ENCODE data around the gene MYOZ2.

The MYOZ2 gene

DNA sequence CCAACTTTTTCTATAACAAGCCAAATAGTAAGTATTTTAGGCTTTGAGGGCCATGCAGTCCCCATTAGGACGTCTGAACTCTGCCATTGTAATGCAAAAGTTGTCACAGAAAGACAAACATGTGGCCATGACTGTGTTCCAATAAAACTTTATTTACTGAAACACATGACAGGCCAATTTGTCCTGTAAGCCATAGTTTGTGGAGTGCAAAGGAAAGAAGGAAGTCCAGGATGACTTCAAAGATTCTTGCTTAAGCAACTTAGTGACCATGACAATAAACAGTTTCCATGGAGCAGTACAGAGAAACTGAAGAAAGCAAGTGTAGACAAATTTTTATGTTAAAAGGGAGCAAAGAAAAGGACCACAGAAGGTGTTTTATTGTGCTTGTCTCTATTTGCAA is 35.0 kb upstream of the MYOZ2 start:
- H3K9me3 ChIP-seq (ENCODE audit: insufficient read depth, low read length), result no peaks in the 10 kb centered on the region
- TF ChIP-seq SUZ12 (IDR thresholded peaks at IDR 0.05; ENCODE audit: extremely low read depth, insufficient read depth, insufficient read length) (no peak), ZNF274 (IDR thresholded peaks at IDR 0.05; ENCODE audit: low read depth, low read length) (no peak), YY1 (IDR thresholded peaks at IDR 0.05; ENCODE audit: insufficient read depth, insufficient read length) (no peak)
- H3K4me1 ChIP-seq (ENCODE audit: insufficient read depth, insufficient read length), result no peaks in the 10 kb centered on the region

DNA sequence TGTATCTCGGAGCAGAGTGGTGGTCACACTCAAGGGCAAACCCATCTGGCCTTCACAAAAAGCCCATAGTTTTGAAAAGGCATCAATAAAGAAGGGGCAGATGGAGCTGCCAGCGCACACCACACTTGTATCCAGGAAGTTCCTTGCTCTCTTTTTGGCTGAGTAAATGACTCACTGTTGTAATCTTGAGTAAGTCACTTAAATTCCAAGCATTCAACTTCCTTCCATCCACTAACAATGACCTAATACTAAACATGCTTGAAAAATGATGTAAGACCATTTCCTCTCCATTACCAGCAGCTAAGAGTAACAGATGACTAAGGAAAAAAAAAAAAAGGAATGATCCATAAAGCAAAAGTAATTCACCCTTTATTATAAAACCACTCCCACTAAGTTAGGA is 32.4 kb upstream of the MYOZ2 start:
- no peaks in the 10 kb centered on the region for H3K27me3 ChIP-seq (ENCODE audit: insufficient read depth, insufficient read length)
- H3K9ac ChIP-seq (ENCODE audit: insufficient read length, low read depth), result no peak overlapping the region
- H3K4me1 ChIP-seq (ENCODE audit: insufficient read depth, insufficient read length), result no peaks in the 10 kb centered on the region
- H3K36me3 ChIP-seq (ENCODE audit: insufficient read depth, insufficient read length, low read length), result no peaks in the 10 kb centered on the region
- no peaks in the 10 kb centered on the region for H3K9me3 ChIP-seq (ENCODE audit: insufficient read depth, low read length)
- no peak overlapping the region for H3K4me3 ChIP-seq (ENCODE audit: insufficient read length, low read depth)
- DNase-seq (ENCODE audit: low read depth, low spot score), result no peak
- no peak for TF ChIP-seq ZNF274 (IDR thresholded peaks at IDR 0.05; ENCODE audit: low read depth, low read length)
- TF ChIP-seq SUZ12 (IDR thresholded peaks at IDR 0.05; ENCODE audit: extremely low read depth, insufficient read depth, insufficient read length), result no peak
- no peak for TF ChIP-seq YY1 (IDR thresholded peaks at IDR 0.05; ENCODE audit: insufficient read depth, insufficient read length)

More for the DNA sequence above, 35.0 kb upstream of the MYOZ2 start:
- DNase-seq (ENCODE audit: low read depth, low spot score), result no peak
- H3K9ac ChIP-seq (ENCODE audit: insufficient read length, low read depth), result no peak overlapping the region
- H3K27me3 ChIP-seq (ENCODE audit: insufficient read depth, insufficient read length), result no peaks in the 10 kb centered on the region
- H3K36me3 ChIP-seq (ENCODE audit: insufficient read depth, insufficient read length, low read length), result no peaks in the 10 kb centered on the region
- no peak overlapping the region for H3K4me3 ChIP-seq (ENCODE audit: insufficient read length, low read depth)

DNA sequence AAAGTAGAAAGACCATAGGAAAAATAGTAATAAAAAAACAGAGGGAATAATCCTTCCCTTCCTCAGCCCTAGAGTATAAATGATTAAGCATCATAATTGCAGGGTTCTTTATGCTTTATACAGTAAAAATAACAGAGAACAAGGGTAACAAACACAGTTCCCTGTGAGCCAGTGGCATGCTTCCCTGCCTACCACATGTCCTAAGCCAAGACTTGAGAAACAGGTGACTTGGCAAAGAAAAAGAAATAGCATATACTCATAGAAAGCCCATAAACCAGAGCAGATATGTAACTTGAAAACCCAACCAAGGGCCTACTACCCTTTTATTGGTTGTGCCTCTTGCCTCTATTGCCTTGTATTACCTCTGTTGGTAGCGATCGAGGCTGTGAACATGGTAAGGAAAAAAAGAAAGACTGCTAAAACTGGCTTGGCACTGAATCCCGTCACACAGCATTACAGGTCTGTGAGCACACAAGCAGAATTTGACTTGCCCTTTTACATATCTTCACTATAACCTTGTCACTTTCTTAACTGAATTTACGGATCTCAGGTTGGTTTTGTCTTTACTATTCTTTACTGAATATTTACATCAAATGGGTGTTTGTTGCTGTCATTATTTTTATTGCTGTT is 30.9 kb upstream of the MYOZ2 start:
- no peak for TF ChIP-seq SUZ12 (IDR thresholded peaks at IDR 0.05; ENCODE audit: extremely low read depth, insufficient read depth, insufficient read length)
- H3K4me3 ChIP-seq (ENCODE audit: insufficient read length, low read depth), result no peak overlapping the region

DNA sequence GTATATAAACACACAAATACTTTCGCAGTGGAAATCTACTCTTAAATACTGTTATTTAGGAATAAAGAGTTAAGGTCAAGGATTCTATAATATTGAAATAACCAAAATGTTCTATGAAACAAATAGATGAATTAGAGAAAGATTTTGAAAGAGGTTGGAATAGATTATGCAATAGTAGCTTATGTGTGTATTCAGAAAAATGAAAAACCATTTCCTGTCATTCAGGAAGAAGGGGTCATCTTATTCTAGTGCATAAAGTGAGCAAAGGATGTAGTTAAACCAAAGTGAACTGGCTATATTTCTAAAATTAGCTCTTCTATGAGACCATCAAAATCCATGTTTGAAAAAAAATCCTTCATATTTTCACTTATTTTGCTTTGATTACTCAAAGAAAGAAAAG is 30.0 kb upstream of the MYOZ2 start:
- Histone ChIP-seq H3K4me1 (ENCODE audit: insufficient read depth, insufficient read length) (no peaks in the 10 kb centered on the region), H3K9me3 (ENCODE audit: insufficient read depth, low read length) (no peaks in the 10 kb centered on the region), H3K4me3 (ENCODE audit: insufficient read length, low read depth) (no peak overlapping the region), H3K27me3 (ENCODE audit: insufficient read depth, insufficient read length) (no peaks in the 10 kb centered on the region), H3K36me3 (ENCODE audit: insufficient read depth, insufficient read length, low read length) (no peaks in the 10 kb centered on the region), H3K9ac (ENCODE audit: insufficient read length, low read depth) (no peak overlapping the region)
- DNase-seq (ENCODE audit: low read depth, low spot score), result no peak
- no peak for TF ChIP-seq SUZ12 (IDR thresholded peaks at IDR 0.05; ENCODE audit: extremely low read depth, insufficient read depth, insufficient read length)

More for the DNA sequence above, 30.9 kb upstream of the MYOZ2 start:
- no peak for DNase-seq (ENCODE audit: low read depth, low spot score)
- H3K36me3 ChIP-seq (ENCODE audit: insufficient read depth, insufficient read length, low read length), result no peaks in the 10 kb centered on the region
- H3K4me1 ChIP-seq (ENCODE audit: insufficient read depth, insufficient read length), result no peaks in the 10 kb centered on the region
- H3K9ac ChIP-seq (ENCODE audit: insufficient read length, low read depth), result no peak overlapping the region
- no peaks in the 10 kb centered on the region for H3K27me3 ChIP-seq (ENCODE audit: insufficient read depth, insufficient read length)
- no peaks in the 10 kb centered on the region for H3K9me3 ChIP-seq (ENCODE audit: insufficient read depth, low read length)

DNA sequence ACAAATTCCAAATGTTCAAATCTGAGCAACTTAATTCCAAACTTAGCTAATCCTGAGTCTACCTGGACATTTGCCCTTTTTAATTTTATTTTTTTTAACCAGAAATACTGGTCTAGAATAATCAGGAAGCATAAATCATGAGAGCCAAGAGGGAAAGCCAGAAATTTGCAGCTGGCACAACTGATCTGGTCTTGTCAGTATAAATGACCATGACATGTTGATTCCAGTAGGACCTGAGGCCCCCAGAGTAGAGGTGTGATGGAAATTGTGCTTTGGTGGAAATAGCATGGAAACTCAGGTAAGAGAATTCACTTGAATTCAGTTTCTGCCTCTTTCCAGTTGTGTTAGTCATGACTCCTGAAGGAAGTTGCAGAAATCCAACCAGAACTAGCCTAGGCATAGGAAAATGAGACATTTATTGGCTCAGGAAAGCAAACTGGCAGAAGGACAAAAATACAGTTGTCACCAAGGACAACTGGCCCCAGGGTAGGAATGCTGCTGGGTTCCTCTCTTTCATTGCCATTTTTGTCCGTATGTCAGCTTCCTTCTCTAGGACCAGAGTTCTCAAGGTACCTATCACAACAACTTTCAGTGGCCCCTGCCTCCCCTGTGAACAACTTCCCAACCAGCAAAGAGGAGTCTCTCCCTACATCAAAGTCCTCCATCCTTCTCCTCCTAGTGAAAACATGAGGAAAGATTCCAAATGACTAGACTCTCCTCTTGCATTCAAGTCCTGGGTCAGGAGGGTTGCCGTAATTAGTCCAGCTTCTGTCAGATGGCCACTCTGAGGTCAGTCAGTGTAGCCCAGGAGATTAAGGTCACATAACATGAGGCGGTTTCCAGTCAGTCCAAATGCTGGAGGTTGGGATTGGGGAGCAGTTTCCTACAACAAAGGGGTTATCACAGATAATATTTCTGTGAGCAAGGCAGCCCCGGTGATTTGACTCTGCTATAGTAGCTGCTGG is 29.3 kb upstream of the MYOZ2 start:
- DNase-seq (ENCODE audit: low read depth, low spot score), result no peak
- Histone ChIP-seq H3K27me3 (ENCODE audit: insufficient read depth, insufficient read length) (no peaks in the 10 kb centered on the region), H3K9me3 (ENCODE audit: insufficient read depth, low read length) (no peaks in the 10 kb centered on the region)

DNA sequence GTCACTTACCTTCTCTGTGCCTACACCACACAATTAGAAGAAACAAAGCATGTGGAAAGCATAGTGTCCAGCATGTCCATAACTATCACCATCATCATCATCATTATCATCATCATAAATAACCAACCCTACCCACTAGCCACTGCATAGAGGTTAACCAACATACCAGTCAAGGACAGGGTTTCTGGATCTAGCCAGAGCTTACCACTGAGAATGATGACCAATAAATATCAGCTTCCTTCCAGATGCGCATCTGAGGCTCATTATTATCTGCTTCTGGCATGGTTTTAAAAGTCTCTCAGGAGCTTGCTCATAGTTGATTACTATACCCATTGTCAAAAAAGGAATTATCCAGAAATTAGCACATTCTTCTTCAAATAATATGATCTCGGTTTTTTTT is 25.5 kb upstream of the MYOZ2 start:
- DNase-seq (ENCODE audit: low read depth, low spot score), result no peak
- Histone ChIP-seq H3K9ac (ENCODE audit: insufficient read length, low read depth) (no peak overlapping the region), H3K4me1 (ENCODE audit: insufficient read depth, insufficient read length) (no peaks in the 10 kb centered on the region), H3K9me3 (ENCODE audit: insufficient read depth, low read length) (no peaks in the 10 kb centered on the region), H3K27me3 (ENCODE audit: insufficient read depth, insufficient read length) (no peaks in the 10 kb centered on the region), H3K36me3 (ENCODE audit: insufficient read depth, insufficient read length, low read length) (no peaks in the 10 kb centered on the region), H3K4me3 (ENCODE audit: insufficient read length, low read depth) (no peak overlapping the region)
- TF ChIP-seq SUZ12 (IDR thresholded peaks at IDR 0.05; ENCODE audit: extremely low read depth, insufficient read depth, insufficient read length) (no peak), ZNF274 (IDR thresholded peaks at IDR 0.05; ENCODE audit: low read depth, low read length) (no peak), YY1 (IDR thresholded peaks at IDR 0.05; ENCODE audit: insufficient read depth, insufficient read length) (no peak)

More for the DNA sequence above, 29.3 kb upstream of the MYOZ2 start:
- no peak overlapping the region for H3K9ac ChIP-seq (ENCODE audit: insufficient read length, low read depth)
- H3K4me3 ChIP-seq (ENCODE audit: insufficient read length, low read depth), result no peak overlapping the region
- H3K36me3 ChIP-seq (ENCODE audit: insufficient read depth, insufficient read length, low read length), result no peaks in the 10 kb centered on the region
- TF ChIP-seq ZNF274 (IDR thresholded peaks at IDR 0.05; ENCODE audit: low read depth, low read length) (no peak), SUZ12 (IDR thresholded peaks at IDR 0.05; ENCODE audit: extremely low read depth, insufficient read depth, insufficient read length) (no peak), YY1 (IDR thresholded peaks at IDR 0.05; ENCODE audit: insufficient read depth, insufficient read length) (no peak)
- no peaks in the 10 kb centered on the region for H3K4me1 ChIP-seq (ENCODE audit: insufficient read depth, insufficient read length)

DNA sequence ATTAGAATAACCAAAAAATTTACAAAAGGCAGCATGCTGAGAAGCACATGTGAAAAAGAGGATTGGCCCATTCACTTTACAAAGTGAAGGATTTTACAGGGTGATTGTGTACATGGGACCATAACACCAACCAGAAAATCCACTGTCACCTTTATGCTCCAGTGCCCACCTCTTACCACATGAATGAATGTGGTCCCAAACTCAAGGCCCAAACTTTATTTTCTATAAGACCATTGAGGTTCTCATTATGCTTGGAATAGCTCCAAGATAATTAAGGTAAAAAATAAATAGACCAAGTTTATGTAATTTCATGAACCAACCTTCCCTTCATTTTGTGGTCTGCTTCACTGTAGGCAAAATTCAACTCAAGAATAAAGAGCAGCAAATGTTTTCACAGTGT is 24.3 kb upstream of the MYOZ2 start:
- no peaks in the 10 kb centered on the region for H3K9me3 ChIP-seq (ENCODE audit: insufficient read depth, low read length)
- H3K4me1 ChIP-seq (ENCODE audit: insufficient read depth, insufficient read length), result no peaks in the 10 kb centered on the region
- no peak for DNase-seq (ENCODE audit: low read depth, low spot score)
- H3K36me3 ChIP-seq (ENCODE audit: insufficient read depth, insufficient read length, low read length), result no peaks in the 10 kb centered on the region
- no peak overlapping the region for H3K9ac ChIP-seq (ENCODE audit: insufficient read length, low read depth)
- H3K27me3 ChIP-seq (ENCODE audit: insufficient read depth, insufficient read length), result no peaks in the 10 kb centered on the region
- TF ChIP-seq SUZ12 (IDR thresholded peaks at IDR 0.05; ENCODE audit: extremely low read depth, insufficient read depth, insufficient read length), result no peak
- no peak overlapping the region for H3K4me3 ChIP-seq (ENCODE audit: insufficient read length, low read depth)

Data from NT2/D1 (cell line).